ENCODE measurements around the gene EP300.
"Not testable (repeated sequence)": the region's sequence is repeated elsewhere in the genome, so short reads cannot be mapped to it uniquely, and the experiment has no call there.

EP300 gene

DNA sequence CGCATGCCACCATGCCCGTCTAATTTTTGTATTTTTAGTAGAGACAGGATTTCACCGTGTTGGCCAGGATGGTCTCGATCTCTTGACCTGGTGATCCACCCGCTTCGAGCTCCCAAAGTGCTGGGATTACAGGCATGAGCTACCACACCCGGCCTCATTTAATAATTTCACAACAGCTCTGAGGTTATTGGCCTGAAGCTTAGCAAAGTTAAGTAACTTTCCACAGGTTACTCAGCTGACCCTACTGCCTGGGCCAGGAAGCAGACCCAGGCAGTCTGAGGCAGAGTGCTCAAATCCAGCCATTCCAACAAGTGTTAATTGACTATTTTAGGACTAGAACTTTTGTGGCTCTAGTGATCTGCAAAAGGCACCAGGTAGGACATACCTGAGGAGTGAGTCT lies 60.5 kb downstream of the EP300 start:
- no peak for DNase-seq (ENCODE audit: low spot score)

DNA sequence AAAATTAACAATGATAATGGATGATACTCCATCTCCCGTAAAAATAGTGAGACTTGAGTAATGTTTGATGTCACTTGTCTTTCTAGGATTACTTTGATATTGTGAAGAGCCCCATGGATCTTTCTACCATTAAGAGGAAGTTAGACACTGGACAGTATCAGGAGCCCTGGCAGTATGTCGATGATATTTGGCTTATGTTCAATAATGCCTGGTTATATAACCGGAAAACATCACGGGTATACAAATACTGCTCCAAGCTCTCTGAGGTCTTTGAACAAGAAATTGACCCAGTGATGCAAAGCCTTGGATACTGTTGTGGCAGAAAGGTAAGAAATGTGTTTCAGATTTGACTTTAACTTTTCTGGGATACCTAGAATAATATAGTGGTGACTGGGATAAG lies 64.7 kb downstream of the EP300 start:
- DNase-seq (ENCODE audit: low spot score), result no peak

DNA sequence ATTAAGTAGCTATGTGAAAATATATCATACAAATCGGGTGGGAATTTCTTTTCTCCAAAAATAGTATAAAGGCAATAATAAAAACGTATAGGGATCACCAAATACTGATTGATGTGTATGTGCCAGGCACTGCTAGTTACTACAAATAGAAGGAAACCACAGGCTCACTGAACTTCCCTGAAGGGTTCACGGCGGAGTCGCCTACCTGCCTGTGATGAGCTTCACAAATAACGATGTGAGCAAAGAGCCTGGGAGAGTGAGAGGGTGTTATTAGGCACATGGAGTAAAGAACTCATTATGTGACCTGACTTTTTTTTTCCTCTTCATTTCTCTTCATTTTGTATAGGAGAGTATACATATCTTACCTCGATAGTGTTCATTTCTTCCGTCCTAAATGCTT lies 76.8 kb downstream of the EP300 start:
- no peak for DNase-seq (ENCODE audit: low spot score)

DNA sequence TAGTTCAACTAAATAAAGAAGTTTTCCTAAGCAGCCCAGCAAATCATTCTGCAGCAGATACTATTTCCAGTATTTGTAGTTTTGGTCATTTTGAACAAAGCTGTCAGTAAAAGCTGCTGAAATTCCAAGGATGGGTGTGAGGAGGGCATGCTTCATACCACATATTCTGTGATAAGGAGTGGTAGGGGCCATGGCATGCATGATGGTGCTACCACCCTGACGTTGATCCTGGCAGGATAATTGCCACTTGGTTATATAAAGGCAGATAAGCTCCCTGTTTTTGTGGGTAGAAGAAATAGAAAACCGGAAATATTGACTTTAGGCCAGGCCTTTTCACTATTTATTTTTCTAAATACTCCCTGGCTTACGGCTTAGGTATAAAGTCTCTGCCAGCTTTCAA lies 79.6 kb downstream of the EP300 start:
- DNase-seq (ENCODE audit: low spot score), result no peak

DNA sequence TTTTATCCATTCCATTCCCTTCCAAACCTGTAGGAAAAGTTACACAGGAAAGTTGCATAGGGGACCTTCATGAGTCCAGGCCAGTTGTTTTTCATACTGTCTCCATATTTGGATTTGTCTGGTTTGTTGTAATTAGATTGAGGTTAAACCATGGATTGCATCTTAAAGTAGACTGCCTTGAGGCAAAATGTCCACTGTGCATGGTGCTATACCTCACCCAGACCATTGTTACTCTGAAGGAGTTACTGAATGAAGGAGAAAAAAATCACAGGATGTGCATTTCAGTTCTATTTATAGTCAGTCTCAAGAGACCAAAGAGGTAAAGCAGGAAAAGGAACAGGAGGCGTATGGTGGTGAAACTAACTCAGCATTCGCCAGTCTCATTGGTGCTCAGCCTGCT lies 83.2 kb downstream of the EP300 start:
- DNase-seq (ENCODE audit: low spot score), result no peak

DNA sequence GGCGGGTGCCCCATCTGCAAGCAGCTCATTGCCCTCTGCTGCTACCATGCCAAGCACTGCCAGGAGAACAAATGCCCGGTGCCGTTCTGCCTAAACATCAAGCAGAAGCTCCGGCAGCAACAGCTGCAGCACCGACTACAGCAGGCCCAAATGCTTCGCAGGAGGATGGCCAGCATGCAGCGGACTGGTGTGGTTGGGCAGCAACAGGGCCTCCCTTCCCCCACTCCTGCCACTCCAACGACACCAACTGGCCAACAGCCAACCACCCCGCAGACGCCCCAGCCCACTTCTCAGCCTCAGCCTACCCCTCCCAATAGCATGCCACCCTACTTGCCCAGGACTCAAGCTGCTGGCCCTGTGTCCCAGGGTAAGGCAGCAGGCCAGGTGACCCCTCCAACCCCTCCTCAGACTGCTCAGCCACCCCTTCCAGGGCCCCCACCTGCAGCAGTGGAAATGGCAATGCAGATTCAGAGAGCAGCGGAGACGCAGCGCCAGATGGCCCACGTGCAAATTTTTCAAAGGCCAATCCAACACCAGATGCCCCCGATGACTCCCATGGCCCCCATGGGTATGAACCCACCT lies 84.7 kb downstream of the EP300 start:
- DNase-seq (ENCODE audit: low spot score), result no peak

DNA sequence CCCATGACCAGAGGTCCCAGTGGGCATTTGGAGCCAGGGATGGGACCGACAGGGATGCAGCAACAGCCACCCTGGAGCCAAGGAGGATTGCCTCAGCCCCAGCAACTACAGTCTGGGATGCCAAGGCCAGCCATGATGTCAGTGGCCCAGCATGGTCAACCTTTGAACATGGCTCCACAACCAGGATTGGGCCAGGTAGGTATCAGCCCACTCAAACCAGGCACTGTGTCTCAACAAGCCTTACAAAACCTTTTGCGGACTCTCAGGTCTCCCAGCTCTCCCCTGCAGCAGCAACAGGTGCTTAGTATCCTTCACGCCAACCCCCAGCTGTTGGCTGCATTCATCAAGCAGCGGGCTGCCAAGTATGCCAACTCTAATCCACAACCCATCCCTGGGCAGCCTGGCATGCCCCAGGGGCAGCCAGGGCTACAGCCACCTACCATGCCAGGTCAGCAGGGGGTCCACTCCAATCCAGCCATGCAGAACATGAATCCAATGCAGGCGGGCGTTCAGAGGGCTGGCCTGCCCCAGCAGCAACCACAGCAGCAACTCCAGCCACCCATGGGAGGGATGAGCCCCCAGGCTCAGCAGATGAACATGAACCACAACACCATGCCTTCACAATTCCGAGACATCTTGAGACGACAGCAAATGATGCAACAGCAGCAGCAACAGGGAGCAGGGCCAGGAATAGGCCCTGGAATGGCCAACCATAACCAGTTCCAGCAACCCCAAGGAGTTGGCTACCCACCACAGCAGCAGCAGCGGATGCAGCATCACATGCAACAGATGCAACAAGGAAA lies 85.4 kb downstream of the EP300 start:
- no peak for DNase-seq (ENCODE audit: low spot score)

DNA sequence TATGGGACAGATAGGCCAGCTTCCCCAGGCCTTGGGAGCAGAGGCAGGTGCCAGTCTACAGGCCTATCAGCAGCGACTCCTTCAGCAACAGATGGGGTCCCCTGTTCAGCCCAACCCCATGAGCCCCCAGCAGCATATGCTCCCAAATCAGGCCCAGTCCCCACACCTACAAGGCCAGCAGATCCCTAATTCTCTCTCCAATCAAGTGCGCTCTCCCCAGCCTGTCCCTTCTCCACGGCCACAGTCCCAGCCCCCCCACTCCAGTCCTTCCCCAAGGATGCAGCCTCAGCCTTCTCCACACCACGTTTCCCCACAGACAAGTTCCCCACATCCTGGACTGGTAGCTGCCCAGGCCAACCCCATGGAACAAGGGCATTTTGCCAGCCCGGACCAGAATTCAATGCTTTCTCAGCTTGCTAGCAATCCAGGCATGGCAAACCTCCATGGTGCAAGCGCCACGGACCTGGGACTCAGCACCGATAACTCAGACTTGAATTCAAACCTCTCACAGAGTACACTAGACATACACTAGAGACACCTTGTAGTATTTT lies 86.1 kb downstream of the EP300 start:
- no peak for DNase-seq (ENCODE audit: low spot score)

DNA sequence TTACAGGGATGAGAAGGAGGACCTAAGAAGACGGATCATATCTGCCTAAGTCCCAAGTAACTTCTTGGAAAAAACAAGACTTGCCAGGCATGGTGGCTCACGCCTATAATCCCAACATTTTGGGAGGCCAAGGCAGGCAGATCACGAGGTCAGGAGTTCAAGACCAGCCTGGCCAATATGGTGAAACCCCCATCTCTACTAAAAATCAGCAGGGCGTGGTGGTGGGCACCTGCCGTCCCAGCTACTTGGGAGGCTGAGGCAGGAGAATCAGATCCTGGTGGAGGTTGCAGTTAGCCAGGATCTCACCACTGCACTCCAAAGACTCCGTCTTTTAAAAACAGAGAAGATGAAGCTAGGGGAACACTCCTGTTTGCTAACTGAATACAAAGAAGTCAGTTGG lies 88.0 kb downstream of the EP300 start:
- DNase-seq (ENCODE audit: low spot score), result not testable (repeated sequence)

DNA sequence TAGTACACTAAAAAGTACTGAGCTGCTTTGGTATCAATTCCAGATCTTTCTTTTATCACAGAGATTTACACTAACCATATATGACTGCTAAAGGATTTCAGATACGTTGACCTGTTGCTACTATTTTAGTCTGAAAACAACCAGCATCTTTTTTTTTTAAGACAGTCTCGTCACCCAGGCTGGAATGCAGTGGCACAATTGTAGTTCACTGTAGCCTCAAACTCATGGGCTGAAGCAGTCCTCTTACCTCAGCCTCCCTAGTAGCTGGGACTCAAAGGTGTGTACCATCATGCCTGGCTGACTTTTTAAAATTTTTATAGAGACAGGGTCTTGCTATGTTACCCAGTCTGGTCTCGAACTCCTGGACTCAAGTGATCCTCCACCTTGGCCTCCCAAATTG lies 88.5 kb downstream of the EP300 start:
- DNase-seq (ENCODE audit: low spot score), result no peak

DNA sequence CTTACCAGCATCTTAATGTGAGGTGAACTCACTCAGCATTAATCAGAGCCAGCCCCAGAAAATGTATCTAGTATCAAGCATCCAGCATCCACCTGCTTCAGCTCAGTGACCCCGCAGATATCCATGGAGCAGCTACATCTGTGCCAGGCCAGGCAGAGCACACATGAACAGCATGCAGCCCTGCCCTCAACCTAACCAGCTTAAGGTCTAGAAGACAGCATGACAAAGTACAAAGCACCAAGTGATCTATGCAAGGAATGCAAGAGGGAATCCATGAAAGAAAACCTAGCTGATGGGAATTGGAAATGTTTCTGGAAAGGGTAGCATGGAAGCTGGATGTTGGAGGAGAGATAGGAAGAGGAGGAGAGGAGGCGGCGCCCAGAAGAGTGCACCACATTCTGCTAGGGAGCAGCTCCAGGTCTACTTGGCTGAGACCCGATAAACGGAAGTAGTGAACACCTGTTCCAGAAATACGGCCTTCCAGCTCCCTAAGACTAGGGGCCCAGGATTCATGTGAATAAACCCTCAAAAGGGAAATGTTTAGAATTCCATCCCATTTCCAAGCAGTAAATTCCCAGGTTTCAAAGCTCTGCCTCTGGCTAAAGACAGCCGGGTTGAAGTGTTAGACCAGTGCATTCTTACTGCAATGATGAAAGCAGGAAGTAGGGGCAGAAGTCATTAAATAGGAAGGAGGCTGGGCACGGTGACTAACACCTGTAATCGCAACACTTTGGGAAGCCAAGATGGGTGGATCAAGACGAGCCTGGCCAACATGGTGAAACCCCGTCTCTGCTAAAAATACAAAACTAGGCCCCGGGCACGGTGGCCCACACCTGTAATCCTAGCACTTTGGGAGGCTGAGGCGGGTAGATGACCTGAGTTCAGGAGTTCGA lies 89.2 kb downstream of the EP300 start:
- peak; percentile 20 for DNase-seq (ENCODE audit: low spot score)

DNA sequence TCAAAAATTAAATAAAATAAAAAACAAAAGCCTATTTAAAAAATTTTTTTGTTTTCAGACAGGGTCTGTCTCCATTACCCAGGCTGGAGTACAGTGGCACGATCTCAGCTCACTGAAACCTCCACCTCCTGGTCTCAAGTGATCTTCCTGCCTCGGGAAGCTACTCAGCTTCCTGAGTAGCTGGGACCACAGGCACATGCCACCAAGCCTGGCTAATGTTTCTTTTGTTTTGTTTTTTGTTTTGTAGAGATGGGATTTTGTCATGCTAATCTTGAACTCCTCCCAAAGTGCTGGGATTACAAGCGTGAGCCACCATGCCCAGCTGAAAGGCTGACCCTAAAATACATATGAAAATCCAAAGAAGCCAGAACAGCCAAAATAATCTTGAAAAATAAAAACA lies 92.3 kb downstream of the EP300 start:
- no peak for DNase-seq (ENCODE audit: low spot score)

DNA sequence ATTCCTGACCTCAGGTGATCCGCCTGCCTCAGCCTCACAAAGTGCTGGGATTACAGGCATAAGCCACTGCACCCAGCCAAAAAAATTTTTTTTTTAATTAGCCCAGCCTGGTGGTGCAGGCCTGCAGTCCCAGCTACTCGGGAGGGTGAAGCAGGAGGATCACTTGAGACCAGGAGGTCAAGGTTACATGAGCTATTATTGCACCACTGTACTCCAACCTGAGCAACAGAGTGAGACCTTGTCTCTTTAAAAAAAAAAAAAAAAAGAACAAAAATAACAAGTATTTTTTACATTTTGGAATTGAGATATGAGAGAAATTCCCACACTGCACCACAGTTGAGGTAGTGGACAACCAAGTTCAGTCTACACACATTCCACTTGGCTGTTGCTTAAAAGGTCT lies 99.1 kb downstream of the EP300 start:
- DNase-seq (ENCODE audit: low spot score), result no peak

DNA sequence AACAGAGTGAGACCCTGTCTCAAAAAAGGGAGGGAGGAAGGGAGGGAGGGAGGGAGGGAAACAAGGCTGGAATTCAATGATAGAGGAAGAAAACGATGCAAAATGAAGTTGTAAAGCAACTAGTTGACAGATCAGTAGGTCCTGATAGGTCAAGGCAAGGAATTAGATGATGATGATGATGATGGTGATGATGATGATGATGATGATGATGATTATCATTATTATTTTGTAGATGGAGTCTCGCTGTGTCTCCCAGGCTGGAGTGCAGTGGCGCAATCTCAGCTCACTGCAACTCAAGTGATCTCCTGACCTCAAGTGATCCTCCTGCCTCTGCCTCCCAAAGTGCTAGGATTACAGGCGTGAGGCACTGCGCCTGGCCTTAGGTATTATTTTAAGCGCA lies 101.4 kb downstream of the EP300 start:
- DNase-seq (ENCODE audit: low spot score), result no peak

DNA sequence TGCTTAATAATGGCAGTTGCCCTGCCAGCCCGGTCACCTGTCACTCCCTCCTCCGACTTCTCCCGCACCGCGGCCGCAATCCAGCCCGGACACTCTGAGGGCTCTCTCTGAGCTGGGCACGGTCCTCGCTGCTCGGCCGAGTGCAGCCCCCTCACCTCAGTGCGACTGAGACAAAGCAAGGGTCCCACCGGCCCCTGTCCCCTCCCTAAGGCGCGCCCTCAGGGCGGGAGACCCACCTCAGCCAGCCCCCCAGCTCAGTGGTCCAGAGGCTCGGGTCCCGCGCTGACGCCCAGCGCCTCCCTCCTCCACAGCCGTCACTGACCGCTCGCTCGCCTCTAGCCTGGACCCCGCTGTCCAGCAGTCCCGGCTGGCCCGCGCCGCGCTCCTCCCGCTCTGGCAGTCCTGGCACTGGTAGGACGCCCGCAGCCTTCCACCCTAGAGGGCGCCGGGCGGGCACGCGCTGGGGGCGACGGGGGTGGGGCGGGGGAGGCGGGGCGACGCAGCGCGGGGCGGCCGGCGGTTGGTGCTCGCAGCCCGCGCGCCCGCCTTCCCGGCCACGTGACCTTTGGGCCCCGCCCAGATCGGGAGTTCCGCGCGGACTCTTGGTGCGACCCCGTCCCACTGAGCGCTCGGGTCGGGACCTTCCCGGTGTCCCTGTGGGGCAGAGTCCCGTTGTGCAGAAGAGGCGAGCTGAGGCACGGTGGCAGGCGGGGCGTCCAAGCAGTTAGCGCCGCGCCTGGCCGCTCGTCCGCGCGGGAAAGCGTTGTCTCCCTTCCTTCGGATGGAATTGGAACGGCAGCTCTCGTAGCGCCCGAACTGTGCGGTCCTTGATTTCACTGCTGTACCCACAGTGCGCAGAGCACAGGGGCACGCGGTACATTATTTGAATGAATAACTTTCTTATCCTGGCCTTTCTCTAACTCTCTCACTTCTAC lies 104.9 kb downstream of the EP300 start:
- peak; percentile 70 for DNase-seq (ENCODE audit: low spot score)

DNA sequence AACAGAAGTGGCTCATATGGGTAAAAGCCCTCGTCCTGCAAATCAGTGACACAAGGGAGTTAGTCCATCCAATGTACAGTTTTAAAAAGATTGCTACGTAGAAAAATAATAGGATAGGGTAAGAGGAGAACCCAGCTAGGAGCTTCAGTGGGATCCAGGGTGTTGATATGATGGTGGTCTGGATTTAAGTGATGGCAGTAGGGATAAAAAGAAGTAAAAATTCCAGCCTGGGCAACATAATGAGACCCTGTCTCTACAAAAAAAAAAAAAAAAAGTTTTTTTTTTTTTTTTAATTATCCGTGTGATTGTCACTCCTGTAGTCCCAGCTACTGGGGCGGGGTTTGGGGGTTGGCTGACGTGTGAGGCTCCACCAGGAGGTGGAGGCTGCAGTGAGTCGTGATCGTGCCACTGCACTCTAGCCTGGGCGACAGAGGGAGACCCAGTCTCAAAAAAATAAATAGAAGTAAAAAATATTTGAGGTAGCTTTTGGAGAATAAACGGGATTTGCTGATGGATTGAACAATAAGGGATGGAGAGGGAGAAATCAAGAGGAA lies 105.7 kb downstream of the EP300 start:
- peak; percentile 39 for DNase-seq (ENCODE audit: low spot score)

DNA sequence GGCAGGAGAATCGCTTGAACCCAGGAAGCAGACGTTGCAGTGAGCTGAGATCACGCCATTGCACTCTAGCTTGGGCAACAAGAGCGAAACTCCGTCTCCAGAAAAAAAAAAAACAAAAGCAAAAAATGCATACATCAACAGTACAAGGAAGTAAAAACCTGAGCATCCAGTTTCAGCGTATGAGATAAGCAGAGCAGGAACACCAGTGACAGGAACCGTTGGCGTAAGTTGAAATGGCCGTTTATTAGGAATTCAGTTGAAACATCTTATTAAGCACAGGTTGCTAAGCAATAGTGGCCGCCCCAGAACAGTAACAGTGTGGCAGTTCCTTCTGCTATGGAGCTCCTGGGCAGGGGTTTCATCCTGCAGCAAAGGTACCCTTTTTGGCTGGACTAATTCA lies 108.7 kb downstream of the EP300 start:
- DNase-seq (ENCODE audit: low spot score), result no peak

DNA sequence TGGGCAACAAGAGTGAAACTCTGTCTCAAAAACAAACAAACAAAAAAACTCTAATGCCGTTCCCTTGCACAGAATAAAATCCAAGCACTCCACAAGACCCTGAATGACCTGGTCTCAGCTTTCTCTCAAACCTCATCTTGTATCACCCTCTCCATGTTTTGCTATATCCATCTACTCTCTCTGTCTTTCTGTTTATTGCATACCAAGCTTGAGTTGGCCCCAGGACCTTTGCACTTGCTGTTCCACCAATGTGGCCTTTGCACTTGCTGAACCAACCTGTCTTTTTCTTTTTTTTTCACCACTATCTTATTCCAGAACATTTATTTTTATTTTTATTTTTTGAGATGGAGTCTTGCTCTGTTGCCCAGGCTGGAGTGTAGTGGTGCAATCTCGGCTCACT lies 110.7 kb downstream of the EP300 start:
- DNase-seq (ENCODE audit: low spot score), result no peak

DNA sequence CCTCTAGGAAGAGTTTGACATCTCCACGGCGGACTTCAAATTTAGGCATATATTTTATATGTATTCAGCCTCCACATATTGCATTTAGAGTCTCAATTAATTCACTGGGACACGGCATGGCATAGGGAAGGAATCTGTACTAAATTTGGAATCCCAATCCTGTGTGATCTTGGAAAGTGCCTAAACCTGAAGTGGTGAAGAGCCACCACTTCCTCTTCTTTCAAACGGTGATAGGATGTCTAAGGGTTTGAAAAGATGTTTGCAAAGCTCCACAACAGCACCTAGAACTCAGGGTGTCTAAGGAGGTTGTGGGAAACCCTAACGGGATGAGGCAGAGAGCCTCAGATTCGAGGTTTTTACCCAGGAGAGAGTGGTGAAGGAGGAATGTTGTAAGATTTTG lies 111.7 kb downstream of the EP300 start:
- no peak for DNase-seq (ENCODE audit: low spot score)

DNA sequence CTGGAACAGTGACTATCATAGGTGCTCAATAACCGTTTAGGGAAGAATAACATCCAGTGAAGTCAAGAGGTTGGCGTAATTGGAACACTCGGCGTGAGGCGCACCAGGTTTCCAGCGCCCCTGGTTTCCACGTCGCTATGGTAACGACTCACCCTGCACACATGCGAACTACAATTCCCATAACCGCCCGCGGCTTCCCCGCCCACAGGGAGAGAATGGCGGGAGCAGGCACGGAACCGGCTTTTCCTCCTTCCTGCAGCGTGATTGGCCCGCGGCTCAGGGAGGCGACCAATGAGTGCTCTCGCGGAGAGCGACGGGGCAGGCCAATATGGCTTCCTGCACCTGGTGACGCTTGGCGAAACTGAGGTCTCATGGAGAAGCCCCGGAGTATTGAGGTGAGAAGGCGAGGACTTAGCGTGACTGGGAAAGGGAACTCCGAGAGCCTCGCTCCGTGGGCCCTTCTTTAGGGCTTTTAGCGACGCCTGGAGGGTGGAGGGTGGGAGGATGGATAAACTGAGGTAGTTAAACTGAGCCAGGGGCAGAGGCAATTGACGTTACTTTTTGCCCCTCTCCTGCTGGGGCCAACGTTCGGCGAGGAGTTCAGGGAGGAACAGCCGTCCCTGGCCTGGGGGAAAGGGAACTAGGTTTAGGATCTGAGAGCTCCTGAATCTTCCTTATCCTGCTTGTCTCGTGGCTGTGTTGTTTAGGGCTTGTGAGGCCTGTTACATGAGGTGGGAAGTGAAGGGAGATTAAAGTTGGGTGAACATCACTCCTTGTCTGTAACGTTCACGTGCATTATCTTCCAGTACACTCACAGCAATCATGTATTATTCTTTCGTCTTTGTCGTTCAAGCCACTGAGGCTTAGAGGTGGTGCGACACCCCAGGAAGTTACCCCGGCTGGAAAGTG lies 112.9 kb downstream of the EP300 start, which contains the start of gene L3MBTL2:
TSS of gene L3MBTL2 (plus strand) at position 321 of the 909 bp plus-strand sequence. CDS start at position 372, 51 bp downstream.
- DNase-seq (ENCODE audit: low spot score), result peak; percentile 92

Measured in SW480 (cell line).